ENCODE results near the gene FBXL19.

DNA sequence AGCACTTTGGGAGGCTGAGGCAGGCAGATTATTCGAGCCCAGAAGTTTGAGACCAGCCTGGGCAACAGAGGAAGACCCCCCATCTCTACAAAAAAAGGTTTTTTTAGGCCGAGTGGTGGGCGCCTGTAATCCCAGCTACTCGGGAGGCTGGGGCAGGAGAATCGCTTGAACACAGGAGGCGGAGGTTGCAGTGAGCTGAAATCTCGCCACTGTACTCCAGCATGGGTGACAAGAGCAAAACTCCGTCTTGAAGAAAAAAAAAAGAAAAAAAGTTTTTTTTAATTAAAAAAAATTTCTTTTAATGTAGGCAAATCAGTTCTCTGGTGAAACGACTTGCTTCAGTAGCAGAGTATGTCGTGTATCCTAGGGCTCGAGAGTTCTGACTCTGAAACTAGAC is 72.6 kb downstream of the FBXL19 start:
- TF ChIP-seq, protein P1, sequence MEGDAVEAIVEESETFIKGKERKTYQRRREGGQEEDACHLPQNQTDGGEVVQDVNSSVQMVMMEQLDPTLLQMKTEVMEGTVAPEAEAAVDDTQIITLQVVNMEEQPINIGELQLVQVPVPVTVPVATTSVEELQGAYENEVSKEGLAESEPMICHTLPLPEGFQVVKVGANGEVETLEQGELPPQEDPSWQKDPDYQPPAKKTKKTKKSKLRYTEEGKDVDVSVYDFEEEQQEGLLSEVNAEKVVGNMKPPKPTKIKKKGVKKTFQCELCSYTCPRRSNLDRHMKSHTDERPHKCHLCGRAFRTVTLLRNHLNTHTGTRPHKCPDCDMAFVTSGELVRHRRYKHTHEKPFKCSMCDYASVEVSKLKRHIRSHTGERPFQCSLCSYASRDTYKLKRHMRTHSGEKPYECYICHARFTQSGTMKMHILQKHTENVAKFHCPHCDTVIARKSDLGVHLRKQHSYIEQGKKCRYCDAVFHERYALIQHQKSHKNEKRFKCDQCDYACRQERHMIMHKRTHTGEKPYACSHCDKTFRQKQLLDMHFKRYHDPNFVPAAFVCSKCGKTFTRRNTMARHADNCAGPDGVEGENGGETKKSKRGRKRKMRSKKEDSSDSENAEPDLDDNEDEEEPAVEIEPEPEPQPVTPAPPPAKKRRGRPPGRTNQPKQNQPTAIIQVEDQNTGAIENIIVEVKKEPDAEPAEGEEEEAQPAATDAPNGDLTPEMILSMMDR (conservative IDR thresholded peaks at IDR 0.05 in 1 of 2, IDR thresholded peaks at IDR 0.05 in 1 of 2; ENCODE audit: low read depth in 1 of 2, low read length in 2 of 2): no peak
- TF ChIP-seq EZH2 (IDR thresholded peaks at IDR 0.05; ENCODE audit: low read length, missing control alignments): no peak

Data from fibroblast of lung (primary cell).